RWPE1 (cell line): ENCODE results near the gene LARP4B.

Experiments
- CTCF ChIA-PET: fragments of 350-600 bp; sonication (Branson Sonifier 250); formaldehyde crosslinking; extraction: SDS; loops from one replicate; lab custom pipeline; 2021; lab: Yijun Ruan, JAX
- POLR2A ChIA-PET: fragments of 400-600 bp; formaldehyde crosslinking; extraction: SDS; loops from one replicate; lab custom pipeline; 2020; ENCODE audit warnings: antibody characterized with exemption; ENCODE audit not compliant: low non-redundant PET; lab: Yijun Ruan, JAX
- DNase-seq: peaks from one replicate; pipeline ENCODE4 v3.0.0; 2012; ENCODE audit warnings: low spot score
- H3K27ac ChIP-seq: fragments of 450-650 bp; 2 replicates; pipeline ENCODE4 v1.5.1; 2017
- CTCF ChIP-seq: fragments of 450-650 bp; conservative IDR thresholded peaks from 2 replicates; pipeline ENCODE4 v1.5.1; 2017; ENCODE audit warnings: low read depth, mild to moderate bottlenecking

LARP4B gene

DNA sequence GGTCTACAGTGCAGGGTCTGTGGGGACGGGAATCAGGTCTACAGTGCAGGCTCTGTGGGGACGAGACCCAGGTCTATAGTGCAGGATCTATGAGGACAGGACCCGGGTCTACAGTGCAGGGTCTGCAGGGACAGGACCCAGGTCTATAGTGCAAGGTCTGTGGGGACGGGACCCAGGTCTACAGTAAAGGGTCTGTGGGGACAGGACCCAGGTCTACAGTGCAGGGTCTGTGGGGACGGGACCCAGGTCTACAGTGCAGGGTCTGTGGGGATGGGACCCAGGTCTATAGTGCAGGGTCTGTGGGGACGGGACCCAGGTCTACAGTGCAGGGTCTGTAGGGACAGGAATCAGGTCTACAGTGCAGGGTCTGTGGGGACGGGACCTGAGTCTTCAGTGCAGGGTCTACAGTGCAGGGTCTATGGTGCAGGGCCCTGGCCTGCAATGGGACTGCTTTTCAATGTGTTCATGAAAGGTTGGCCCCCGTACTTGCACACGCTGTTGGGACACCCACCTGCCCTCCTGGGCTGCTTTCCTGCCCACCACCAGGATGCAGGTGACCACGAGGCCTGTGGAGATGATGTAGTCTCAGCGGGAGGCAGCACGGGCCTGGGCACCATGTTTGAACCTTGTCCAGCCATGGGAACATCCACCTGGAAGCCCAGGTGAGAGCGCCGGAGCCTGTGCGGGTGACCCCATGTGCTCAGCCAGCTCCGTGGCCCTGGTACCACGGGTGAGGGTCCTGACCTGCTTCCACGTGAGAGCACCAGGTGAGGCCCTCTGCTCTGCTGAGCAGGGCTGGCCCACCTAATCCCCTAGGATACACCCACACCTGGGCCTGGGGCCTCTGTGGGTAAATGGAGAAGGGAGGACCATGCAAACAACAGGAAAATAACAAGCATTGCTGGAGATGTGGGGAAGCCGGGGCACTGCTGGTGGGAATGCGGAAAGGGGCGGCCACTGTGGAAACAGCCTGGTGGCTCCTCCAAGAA is 150.7 kb downstream of the LARP4B start:
- ChIA-PET POLR2A (no interaction called here), CTCF (no interaction called here)
- DNase-seq, result no peak
- TF ChIP-seq CTCF, result no peak
- no peak overlapping the region for H3K27ac ChIP-seq

DNA sequence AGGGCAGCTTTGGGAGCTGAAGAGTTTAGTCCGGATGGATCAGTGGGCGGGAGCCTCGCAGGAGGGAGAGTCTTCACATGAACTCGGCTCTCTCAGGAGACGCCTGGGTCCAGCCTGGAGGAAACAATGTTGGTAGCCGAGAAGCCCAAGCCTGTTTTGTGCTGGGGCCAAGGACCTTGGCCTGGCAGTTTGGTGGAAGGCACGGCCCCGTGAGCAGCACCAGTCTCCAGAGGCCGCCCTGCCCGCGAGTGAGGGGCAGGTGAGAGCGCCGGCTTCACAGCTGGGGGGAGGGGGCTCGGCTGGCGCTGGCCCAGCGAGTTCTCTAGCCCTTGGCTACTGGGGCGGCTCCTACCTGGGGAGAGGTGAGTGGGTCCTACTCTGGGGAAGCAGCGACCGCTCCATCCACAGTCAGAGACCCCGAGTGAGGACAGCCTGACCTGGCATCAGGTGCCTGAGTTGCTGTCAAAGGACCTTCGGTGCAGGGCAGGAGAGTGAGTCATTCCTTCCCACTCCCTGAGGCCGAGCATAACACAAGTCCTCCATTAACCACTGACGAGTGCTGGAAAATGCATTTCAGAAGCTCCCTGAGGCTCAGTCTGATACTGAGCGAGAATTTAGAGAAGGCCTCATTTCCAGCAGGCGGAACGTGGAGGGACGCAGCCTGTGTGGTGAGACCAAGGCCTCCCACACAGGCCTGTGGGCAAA is 152.7 kb downstream of the LARP4B start:
- H3K27ac ChIP-seq, result no peak overlapping the region
- TF ChIP-seq CTCF, result no peak
- ChIA-PET POLR2A (no interaction called here), CTCF (no interaction called here)
- no peak for DNase-seq

GRCh38 chr10:777913-778479 is 153.5 kb downstream of the LARP4B start:
- CTCF ChIA-PET, result no interaction called here
- TF ChIP-seq CTCF, result no peak

GRCh38 chr10:776772-777171 is 154.7 kb downstream of the LARP4B start:
- ChIA-PET CTCF (interaction anchor here (0.6 kb wide), 1 partner anchor 12 kb away, joined by 3 read pairs; no protein-coding TSS in a partner anchor), POLR2A (no interaction called here)
- no peak for DNase-seq
- no peak overlapping the region for H3K27ac ChIP-seq
- no peak for TF ChIP-seq CTCF

More at GRCh38 chr10:777913-778479, 153.5 kb downstream of the LARP4B start:
- DNase-seq, result no peak
- H3K27ac ChIP-seq, result no peak overlapping the region
- POLR2A ChIA-PET, result no interaction called here

GRCh38 chr10:775245-776075 is 156.0 kb downstream of the LARP4B start:
- CTCF ChIA-PET, result no interaction called here
- POLR2A ChIA-PET, result no interaction called here

More at GRCh38 chr10:775245-776075, 156.0 kb downstream of the LARP4B start:
- TF ChIP-seq CTCF, result no peak
- H3K27ac ChIP-seq, result no peak overlapping the region
- DNase-seq, result peak; percentile 42
